NOMO-1 treated with dmso at 0.1 percent for 144 hours (cell line): ENCODE results near the gene ZSCAN5B.
"Not testable (repeated sequence)": the region's sequence is repeated elsewhere in the genome, so short reads cannot be mapped to it uniquely, and the experiment has no call there.

ENCODE experiments used
- DNase-seq: peaks from one replicate; lab custom pipeline; 2025; ENCODE audit not compliant: unreplicated experiment; lab: John Stamatoyannopoulos, UW

Gene ZSCAN5B

DNA sequence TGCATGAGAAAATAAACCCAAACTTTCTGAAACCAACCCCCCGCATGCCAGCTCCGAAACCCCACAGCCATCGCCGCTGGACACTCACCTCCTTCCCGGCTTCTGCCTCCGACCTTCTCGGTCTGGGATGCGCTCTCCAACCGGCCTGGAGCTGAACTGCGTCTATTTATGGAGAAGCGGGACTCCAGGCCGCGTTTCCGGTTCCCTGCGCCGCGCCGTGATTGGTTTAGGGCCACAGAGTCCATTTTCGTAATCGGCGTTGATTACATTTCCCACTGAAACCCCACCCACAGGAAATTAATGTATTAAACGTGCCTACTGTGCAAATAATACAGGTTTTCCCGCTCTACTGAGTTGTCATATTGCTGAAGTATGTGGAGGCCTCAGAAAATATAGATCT is at the start of gene ZSCAN5B:
TSS of gene ZSCAN5B (minus strand) at position 138 of the 400 bp plus-strand sequence. CDS start 4,731 bp downstream, outside the sequence.
- DNase-seq = not testable (repeated sequence)

GRCh38 chr19:56245764-56246163 is 48.2 kb upstream of the ZSCAN5B start:
- DNase-seq = not testable (repeated sequence)

- DNase-seq = no peak
Observed at GRCh38 chr19:56245121-56245740, 47.6 kb upstream of the ZSCAN5B start.

GRCh38 chr19:56223481-56223880 is 25.9 kb upstream of the ZSCAN5B start:
- DNase-seq = no peak

GRCh38 chr19:56222901-56223300 is 25.3 kb upstream of the ZSCAN5B start:
- DNase-seq = no peak

- no peak for DNase-seq
Observed at GRCh38 chr19:56221851-56222250, 24.3 kb upstream of the ZSCAN5B start.

- DNase-seq = not testable (repeated sequence)
Observed at GRCh38 chr19:56221442-56221841, 23.9 kb upstream of the ZSCAN5B start.

- no peak for DNase-seq
Observed at GRCh38 chr19:56218961-56219360, 21.4 kb upstream of the ZSCAN5B start.

DNA sequence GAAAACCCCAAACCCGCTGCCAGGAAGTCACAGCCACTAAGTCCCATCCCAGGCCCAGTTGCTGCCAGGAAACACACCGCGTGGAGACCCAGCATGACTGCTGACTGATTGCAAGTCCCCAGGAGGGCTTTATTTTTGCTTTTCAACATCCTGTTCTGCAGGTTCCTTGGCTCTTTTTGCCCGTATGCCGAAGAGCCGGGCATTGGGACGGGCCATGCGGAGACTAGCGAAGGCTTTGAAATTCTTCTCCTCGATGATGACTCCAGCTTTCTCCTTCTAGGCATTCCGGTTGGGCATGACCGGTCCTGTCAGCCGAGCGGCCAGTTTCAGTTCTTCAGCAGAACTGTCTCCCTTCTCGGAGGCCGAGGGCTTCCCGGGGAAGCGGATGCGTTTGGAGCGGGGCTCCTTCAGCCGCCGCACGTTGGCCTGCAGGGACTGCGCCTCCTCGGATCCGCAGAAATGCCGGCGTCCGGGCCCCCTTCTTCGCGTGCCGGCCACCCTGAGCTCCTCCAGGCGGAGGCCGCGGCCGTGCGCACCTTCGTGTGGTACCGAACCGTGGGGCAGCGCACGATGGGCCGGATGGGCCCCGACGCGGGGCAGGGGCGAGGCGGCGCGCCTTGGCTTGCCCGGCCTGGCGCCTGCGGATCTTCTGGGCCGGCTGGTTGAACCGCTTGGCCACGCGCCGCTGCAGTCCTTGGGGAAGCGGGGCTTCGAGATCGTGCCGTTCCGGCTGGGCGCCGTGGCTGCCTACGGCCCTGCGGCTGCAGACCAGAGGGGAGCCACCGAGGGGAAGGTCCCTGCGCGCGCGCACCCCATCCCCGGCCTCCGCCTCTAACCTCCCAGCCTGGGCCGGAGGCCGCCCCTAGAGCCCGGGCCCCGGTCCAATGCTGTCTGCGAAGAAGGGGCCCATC is 19.7 kb upstream of the ZSCAN5B start:
- DNase-seq = no peak

- DNase-seq = no peak
Observed at GRCh38 chr19:56211718-56212117, 14.1 kb upstream of the ZSCAN5B start.

DNA sequence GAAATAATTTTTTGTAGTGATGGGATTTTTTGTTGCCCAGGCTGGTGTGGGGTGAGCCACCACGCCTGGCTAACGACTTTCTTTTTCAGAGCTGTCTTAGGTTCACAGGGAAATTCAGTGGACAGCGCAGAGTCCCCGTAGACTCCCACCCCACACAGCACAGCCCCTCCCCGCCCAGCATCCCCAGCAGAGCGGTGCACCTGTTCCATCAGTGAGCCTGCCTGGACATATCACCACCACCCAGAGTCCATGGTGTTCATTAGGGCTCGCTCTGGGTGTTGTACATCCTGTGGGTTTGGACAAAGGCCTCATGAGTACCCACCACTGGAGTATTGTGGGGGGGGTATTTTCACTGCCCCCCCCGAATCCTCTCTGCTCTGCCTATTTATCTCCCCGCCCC is 12.5 kb upstream of the ZSCAN5B start:
- not testable (repeated sequence) for DNase-seq

DNA sequence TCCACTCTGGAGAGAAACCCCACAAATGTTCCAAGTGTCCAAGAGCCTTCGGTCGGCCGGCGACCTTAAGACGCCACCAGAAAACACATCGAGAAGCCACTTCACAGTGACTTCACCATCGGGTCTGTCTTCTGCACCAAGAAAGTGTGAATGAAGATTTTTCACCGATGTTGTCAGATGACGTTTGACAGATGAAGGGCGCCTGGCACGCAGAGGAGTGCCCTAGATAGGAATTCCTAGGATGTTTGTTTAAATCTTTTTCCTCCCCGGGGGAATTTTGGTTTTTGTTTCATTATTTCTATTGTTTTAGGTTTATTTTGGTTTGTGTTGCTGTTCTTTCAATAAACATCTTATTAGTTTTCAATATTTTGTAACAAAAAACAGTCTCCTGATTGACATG is 11.5 kb upstream of the ZSCAN5B start:
- DNase-seq = no peak

- DNase-seq = not testable (repeated sequence)
Observed at GRCh38 chr19:56207581-56207980, 10.0 kb upstream of the ZSCAN5B start.

DNA sequence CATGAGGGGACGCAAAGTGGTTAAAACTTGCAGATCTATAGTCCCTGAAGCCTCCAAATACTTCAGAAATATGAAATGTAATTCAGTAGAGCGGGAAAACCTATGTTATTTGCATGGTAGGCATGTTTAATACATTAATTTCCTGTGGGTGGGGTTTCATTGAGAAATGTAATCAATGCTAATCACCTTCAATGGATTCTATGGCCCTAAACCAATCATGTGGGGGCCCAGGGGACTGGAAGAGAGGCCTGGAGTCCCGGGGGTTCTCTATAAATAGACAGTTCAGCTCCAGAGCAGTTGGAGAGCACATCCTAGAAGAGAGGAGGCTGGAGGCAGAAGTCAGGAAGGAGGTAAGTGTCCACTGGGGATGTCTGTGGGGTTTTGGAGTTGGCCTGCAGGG is 4.4 kb upstream of the ZSCAN5B start, which contains the start of gene ZSCAN5C:
TSS of gene ZSCAN5C (plus strand) at position 301 of the 400 bp plus-strand sequence. CDS start 3,641 bp downstream, outside the sequence.
- DNase-seq = no peak

DNA sequence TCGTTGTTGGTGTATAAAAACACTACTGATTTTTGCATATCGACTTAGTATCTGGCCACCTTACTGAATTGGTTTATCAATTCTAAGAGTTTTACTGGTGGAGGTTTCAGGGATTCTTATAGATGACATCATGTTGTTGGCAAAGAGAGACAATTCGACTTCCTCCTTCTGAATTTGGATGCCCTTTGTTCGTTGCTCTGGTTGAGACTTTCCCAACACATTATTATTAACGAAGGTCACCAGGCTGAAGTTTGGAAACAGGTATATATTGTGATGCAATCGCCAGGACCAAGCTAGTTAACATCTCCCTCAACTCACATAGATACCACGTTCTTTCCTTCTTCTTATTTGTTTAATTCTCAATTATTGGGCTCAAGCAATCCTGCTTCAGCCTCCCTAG is 2.1 kb upstream of the ZSCAN5B start:
- no peak for DNase-seq

DNA sequence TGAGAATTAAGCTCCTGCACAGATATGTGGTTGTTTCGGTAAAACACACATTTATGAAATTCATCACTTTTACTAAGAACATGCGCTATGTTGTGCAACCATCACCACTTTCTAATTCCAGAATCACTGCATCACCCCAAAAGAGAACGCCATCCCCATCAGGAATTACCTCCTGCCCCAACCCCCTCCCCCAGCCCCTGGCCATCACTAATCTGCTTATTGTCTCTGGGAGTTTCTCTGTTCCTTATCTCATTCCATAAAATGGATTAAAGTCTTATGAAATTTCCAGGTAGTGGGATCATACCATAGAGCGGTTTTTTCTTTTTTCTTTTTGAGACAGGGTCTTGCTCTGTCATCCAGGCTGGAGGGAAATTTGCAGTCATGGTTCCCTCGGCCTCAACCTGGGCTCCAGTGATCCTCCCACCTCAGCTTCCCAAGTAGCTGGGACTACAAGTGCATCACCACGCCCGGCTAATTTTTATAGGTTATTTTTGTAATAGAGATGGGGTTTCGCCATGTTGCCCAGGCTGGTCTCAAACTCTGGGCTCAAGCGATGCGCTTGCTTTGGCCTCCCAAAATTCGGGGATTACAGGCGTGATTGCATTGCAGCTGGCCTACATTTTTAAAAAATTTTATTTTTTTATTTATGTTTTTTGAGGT is 3.5 kb downstream of the ZSCAN5B start:
- no peak for DNase-seq

DNA sequence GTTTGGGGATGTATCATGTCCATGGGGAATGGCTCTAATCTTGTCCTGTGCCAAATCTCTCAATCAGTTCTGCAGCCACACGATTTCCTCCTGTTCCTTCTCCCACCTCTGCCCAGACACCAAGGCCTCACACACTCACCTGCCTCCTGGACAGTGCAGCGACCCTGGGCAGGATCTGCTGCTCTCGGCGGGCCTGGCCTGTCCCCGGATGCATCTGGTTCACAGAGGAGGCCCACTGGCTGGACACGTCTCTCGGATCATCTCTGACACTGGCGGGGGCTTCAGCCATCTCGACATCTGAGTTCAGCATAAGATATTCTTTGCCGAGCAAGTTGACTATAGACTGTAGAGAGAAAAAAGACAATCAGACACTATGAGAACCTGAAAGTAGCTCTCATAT is 5.9 kb downstream of the ZSCAN5B start:
- DNase-seq = no peak

DNA sequence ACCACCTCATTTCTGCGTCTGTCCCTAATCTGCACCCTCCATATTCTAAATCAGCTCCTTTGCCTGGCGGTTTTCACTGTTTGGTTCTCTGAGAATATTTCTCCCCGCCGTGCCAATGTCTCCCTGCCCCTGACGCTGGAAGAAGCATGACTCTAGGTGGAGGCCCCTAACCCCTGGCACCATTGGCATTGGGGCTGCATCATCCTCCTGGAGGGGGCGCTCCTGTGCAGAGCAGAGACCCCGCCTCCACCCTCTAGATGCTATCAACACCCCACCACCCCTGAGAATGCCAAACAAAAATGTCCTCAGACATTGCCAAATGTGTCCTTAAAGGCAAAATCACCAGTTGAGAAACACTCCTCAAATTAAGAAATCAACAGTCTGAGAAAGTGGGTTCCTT is 6.5 kb downstream of the ZSCAN5B start:
- DNase-seq = no peak

DNA sequence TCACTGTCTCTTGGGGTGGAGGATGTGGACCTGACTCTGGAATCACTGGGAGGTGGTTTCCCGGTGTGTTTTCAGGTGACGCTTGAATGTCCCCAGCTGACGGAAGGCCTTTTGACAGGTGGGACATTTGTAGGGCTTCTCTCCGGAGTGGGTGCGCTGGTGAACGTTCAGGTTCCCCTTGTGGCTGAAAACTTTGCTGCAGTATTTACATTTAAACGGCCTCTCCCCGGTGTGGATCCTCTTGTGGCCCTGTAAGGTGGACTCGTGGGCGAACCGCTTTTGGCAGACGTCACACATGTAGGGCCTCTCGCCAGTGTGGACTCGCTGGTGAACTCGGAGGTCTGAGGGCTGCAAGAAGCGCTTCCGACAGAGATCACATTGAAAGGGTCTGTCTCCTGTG is 7.8 kb downstream of the ZSCAN5B start:
- no peak for DNase-seq

DNA sequence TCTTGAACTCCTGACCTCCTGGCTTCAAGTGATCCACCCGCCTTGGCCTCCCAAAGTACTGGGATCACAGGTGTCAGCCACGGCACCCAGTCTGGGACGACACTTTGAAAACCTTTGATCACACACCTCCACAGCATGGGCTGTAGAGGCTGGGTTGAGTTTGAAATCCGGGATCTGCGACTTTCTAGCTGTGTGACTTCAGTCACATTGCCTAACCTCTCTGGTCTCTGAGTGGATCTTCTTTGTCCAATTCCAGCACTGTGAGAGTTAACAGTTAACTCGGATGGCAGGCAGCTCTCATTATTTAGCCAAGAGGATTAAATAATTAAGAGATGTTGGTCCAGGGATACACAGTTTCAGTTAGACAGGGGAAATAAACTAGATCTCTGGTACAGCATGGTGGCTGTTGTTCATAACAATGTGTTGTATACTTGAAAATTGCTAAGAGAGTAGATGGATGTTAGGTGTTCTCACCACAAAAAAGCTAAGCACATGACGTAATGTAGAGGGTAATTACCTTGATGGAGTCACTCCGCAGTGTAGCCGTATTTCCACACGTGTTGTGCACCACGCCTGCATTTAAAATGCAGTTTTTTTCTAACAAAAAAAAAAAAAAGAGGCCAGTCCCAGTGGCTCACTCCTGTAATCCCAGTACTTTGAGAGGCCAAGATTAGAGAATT is 19.9 kb downstream of the ZSCAN5B start:
- no peak for DNase-seq

- no peak for DNase-seq
Observed at GRCh38 chr19:56176881-56177280, 20.7 kb downstream of the ZSCAN5B start.
